NCI-H187 treated with DMSO at 0.1 percent for 48 hours (cell line): ENCODE data around the gene NEK5.
"Not testable (repeated sequence)": the region's sequence is repeated elsewhere in the genome, so short reads cannot be mapped to it uniquely, and the experiment has no call there.

Experiments used
- DNase-seq: peaks from one replicate; lab custom pipeline; 2025; lab: John Stamatoyannopoulos, UW

The NEK5 gene

GRCh38 chr13:52070929-52071523, 57.8 kb downstream of the NEK5 start:
- no peak for DNase-seq

- DNase-seq: no peak
Measured at GRCh38 chr13:52067237-52067636, 61.6 kb downstream of the NEK5 start.

GRCh38 chr13:52061587-52061986, 67.3 kb downstream of the NEK5 start:
- DNase-seq: no peak

- not testable (repeated sequence) for DNase-seq
Measured at GRCh38 chr13:52061064-52061463, 67.8 kb downstream of the NEK5 start.

- DNase-seq: no peak
Measured at GRCh38 chr13:52053460-52053859, 75.4 kb downstream of the NEK5 start.

GRCh38 chr13:52051400-52051799, 77.5 kb downstream of the NEK5 start:
- DNase-seq: no peak

GRCh38 chr13:52048516-52048915, 80.4 kb downstream of the NEK5 start:
- no peak for DNase-seq

- DNase-seq: no peak
Measured at GRCh38 chr13:52047463-52047862, 81.4 kb downstream of the NEK5 start.

- DNase-seq: no peak
Measured at GRCh38 chr13:52043675-52044074, 85.2 kb downstream of the NEK5 start.

- DNase-seq: no peak
Measured at GRCh38 chr13:52036037-52036436, 92.8 kb downstream of the NEK5 start.

- DNase-seq: no peak
Measured at GRCh38 chr13:52034616-52035226, 94.2 kb downstream of the NEK5 start.

- no peak for DNase-seq
Measured at GRCh38 chr13:52033039-52033438, 95.8 kb downstream of the NEK5 start.

- DNase-seq: not testable (repeated sequence)
Measured at GRCh38 chr13:52030401-52030800, 98.5 kb downstream of the NEK5 start.

- DNase-seq: no peak
Measured at GRCh38 chr13:52029569-52029968, 99.3 kb downstream of the NEK5 start.

- no peak for DNase-seq
Measured at GRCh38 chr13:52027832-52028231, 101.0 kb downstream of the NEK5 start.

- DNase-seq: no peak
Measured at GRCh38 chr13:52026246-52026626, 102.6 kb downstream of the NEK5 start.

- DNase-seq: no peak
Measured at GRCh38 chr13:52025475-52026245, 103.2 kb downstream of the NEK5 start.

- DNase-seq: no peak
Measured at GRCh38 chr13:52024481-52024880, 104.4 kb downstream of the NEK5 start, which contains the start of gene UTP14C. Gene UTP14C, plus strand, starts transcription at chr13:52024691. Its CDS starts 4,114 bp downstream, at chr13:52028805.

GRCh38 chr13:52022356-52022755, 106.5 kb downstream of the NEK5 start:
- no peak for DNase-seq

GRCh38 chr13:52020191-52020590, 108.7 kb downstream of the NEK5 start:
- no peak for DNase-seq

- no peak for DNase-seq
Measured at GRCh38 chr13:52016296-52016695, 112.6 kb downstream of the NEK5 start.

- no peak for DNase-seq
Measured at GRCh38 chr13:52012512-52012836, 116.4 kb downstream of the NEK5 start.
